ENCODE data around the gene MUC13.
"Not testable (repeated sequence)": the region's sequence is repeated elsewhere in the genome, so short reads cannot be mapped to it uniquely, and the experiment has no call there.

MUC13 gene

DNA sequence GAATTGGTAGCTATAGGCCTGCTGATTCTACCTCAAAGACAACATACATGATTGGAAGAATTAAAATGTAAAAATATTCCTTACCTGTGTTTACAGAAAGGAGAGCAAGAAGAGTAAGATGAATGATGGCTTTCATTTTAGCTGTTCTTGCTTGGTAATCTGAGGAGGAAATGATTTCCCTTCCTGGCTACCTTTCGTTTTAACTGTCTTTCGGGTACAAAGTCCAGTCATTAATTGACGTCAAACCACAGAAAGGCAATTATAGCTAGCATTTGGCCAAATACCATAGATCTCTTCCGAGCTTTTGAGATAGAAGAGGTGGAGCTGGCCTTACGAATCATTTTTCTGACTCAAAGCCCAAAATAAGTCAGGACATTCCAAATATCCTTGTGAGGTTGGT is at the start of gene MUC13:
MUC13 (minus strand) TSS at position 175 of the 400 bp plus-strand sequence; CDS start at position 136, 39 bp downstream.
- no peak for DNase-seq

DNA sequence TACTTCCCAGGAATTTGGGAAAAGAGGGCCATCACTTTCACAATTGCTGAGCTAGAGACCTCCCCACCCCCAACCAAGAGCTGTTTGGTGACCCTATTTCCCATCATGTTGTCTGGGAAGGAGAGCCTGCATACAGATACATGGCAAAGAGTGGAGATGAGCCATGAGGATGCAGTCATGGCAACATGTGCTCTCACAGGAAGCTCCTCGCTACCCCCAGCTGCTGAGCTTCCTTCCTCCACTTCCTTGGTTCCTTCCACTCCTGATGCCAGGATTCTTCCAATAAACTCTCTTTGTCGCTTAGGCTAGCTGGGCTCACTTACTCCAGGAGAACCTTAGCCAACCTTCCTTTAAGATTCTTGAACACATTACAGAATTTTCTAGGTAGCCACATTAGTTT is 48.3 kb upstream of the MUC13 start:
- DNase-seq = no peak

GRCh38 chr3:124981472-124981871 is 46.9 kb upstream of the MUC13 start:
- no peak for DNase-seq

DNA sequence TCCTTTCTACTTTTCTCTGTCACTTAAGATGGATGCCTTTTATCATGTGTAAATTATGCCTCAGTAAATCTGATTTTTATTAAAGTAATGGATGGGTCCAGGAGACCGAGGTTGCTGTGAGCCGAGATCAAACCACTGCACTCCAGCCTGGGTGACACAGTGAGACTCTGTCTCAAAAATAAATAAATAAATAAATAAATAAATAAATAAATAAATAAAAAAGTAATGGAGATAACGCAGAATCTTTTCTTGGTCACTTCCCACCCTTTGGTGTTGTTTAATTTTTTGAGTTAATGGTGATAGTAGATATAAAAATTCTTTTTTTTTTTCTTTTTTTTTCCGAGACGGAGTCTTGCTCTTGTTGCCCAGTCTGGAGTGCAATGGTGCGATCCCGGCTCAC is 44.1 kb upstream of the MUC13 start:
- no peak for DNase-seq

DNA sequence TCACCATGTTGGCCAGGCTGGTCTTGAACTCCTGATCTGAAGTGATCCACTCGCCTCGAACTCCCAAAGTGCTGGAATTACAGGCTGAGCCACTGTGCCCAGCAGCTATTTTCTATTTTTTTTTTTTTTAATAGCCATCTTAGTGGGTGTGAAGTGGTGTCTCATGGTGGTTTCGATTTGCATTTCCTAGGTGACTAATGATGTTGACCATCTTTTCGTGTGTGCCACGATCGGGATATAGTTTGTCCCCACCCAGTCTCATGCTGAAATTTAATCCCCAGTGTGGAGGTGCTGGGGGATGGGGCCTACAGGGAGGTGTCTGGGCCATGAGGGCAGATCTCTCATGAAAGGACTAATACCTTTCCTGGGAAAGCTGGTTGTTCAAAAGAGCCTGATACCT is 41.8 kb upstream of the MUC13 start:
- DNase-seq = no peak

DNA sequence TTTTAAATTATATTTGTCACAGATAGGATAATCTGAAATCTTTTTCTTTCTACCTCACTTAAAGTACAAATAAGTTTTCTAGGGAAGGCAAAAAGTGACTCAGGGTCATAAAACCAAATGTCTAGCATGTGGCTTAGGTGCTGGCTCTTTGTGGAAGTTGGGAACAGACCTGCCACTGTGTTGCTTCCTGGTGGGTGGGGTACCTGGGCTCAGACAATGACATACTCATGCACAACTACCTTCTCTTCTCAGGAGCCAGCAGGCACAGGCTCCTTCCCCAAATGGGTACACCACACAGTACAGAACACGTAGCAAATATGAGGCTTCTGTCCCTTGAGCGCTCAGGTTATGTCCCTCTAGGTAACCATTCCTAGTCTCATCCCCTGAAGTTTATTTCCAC is 40.1 kb upstream of the MUC13 start:
- no peak for DNase-seq

DNA sequence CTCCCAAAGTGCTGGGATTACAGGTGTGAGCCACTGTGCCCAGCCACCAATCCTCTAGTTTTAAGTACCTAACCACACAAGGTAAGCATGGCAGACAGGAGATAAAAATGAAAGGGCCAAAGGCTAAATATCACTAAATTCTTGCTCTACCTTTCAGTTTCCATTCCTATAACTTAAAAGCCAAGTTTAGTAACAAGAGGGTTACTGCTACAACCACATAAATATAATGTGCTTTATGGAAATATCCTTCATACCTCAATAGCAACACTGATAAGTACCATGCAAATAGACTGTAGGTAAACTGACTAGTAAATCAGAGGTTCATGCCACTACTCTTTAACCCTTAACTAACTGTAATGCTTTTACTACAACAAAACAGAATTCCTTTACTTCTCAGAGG is 38.7 kb upstream of the MUC13 start:
- no peak for DNase-seq

- DNase-seq = no peak
These were observed 37.9 kb upstream of the MUC13 start for GRCh38 chr3:124972457-124972856.

- no peak for DNase-seq
These were observed 35.6 kb upstream of the MUC13 start for GRCh38 chr3:124969963-124970722.

GRCh38 chr3:124969190-124969589 is 34.6 kb upstream of the MUC13 start:
- DNase-seq = no peak

DNA sequence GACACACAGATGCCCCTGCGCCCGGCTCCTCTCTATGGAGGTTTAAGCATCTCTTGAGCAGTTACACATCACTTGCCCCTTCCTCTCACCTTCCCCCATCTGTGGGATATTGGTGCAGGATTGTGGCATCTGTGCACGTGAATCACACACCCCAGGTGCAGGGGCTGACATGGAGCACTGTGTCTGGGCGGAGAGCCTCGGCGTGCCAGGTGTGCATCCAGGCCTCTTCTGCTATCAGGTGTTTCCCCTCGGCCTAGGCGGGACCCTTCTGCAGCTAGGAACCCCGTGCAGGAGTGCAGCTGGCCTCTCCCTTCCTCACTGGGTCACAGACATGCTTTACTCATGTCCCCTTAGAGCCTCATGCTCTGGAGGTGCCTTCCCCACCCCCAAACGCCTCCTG is 33.4 kb upstream of the MUC13 start:
- no peak for DNase-seq

DNA sequence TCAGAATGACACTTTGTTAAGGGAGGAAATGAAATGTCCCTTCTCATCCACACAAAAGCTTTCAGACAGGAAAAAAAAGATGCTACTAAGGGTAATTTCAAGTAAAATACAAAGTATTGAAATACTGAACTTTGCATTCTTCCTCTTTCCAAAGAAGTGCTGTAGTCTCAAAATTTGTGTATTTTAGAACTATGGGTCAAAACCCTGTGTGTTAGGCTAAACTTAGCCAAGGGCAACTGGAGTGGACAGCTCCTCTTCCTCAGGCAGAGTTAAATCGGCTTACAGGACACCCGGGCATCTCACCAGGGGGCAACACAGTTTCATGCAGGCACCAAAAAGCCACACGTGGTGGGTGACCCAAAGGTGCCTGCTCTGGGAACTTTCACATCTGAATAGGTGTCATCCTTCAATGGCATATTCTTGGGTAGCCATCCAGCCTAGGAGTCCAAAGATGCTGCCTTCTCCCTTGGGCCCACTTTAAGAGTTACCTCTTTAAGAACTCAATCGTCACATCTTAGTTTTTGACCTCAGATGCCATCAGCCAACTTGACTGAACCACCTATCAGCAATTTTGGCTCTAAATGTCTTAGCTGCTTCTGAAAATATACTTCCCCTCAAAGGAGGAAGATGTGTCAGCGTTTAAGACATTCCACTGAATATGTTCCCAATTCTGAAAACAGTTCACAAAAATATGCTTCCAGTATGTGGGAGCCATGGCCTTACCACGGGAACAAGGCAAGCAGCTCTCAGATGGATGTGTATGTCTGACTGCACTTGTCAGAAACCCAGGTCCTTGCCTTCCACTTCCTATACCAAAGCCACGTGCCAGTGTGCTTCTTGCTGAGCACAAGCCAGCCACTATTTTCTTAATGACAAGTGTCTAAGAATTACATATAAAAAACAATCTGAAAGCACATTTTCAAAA is 32.2 kb upstream of the MUC13 start:
- no peak for DNase-seq

DNA sequence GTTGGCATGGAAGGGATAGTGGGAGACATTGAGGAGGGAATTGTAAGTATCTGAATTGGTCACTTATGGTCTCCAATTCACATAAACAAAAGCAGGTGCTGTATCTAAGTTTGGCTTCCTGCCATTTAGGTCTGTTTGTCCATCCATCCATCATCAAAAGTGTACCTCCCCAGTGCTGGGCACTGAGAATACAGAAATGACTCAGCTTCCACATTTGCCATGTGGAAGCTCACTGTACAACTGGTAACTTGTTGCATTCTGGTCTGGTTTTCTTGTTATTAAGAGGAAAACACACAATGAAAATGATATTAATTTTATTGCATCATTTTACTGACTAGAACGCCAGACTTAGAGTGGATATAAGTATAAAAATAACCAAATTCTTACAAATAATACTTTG is 30.9 kb upstream of the MUC13 start:
- DNase-seq = no peak

- DNase-seq = no peak
These were observed 29.8 kb upstream of the MUC13 start for GRCh38 chr3:124964387-124964786.

- DNase-seq = no peak
These were observed 29.2 kb upstream of the MUC13 start for GRCh38 chr3:124963755-124964154.

DNA sequence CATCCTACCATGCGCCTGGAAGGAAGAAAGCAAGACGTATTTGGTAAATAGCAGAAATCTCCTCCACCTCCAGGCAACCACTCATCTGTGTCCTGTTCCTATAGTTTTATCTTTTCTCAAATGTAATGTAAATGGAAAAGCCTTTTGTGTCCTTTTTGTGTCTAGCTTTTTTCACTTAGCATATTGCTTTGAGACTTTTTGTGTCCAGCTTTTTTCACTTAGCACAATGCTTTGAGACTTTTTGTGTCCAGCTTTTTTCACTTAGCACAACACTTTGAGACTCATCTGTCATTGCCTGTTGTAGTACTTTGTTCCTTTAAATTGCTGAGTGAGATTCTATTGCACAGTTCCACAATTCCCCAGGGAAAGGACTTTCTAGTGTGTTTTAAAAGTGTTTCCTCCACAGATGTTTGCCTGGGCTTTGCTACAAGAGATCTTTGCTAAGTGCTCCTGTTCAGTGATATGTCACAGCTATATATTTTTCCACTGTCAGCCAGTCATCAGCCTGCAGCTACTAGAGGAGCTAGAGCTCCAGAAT is 27.9 kb upstream of the MUC13 start:
- DNase-seq = no peak

GRCh38 chr3:124960698-124961097 is 26.1 kb upstream of the MUC13 start:
- no peak for DNase-seq

DNA sequence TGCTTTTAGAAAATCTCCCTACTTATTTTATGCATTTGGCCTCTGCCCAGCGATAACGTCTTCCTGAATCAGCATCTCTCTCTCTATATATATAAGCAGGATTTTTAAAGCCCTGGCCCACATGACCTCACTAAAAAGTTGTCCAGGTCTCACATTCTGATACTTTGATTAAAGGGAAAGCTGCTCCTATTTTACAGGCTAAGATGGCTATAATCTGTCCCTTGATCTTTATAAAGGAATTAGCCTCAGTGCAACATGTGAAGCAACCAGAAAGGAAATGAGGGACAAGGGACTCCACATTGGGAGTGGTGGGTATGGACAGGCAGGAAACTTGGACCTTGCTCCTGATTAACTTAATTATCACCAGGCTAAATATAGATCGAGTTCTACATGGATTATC is 25.6 kb upstream of the MUC13 start:
- DNase-seq = no peak

DNA sequence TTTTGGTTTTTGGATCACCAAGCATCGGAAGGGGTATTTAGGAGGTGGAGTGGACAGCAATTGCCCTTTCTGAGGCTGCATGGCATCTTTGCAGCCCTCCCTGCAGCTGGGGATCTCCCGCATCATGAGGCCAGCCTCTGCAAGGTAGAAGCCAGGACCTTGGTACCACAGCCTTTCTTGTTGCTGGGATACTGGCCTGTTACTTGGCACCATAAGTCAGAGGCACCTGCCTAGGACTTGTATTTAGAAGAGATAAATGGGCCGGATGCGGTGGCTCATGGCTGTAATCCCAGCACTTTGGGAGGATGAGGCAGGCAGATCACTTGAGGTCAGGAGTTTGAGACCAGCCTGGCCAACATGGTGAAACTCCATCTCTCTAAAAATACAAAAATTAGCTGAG is 23.4 kb upstream of the MUC13 start:
- not testable (repeated sequence) for DNase-seq

DNA sequence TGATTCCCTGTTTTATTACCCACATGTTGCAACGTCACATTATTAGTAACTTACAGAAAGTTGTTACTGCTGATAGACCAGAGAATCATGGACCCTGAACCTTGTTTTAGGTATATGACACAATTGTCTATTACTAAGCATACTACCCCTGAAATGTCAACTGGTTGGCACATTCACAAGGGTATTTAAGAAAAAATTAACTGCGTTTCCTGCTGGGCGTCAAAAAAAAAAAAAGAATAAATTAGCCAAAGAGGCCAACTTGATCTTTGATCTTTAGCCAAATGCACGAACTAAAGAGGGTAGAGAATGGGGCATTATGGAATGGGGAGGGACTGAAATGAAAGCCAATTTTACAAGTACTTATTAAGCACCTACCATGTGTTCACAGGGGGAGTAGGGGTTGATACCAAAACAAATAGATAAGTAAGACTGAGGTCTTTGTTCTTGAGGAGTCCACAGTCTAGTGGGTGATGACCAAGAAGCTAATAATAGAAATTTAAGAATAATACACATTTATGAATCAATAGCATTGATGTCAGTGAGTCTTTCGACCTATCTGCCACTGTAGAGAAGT is 17.8 kb upstream of the MUC13 start:
- DNase-seq = no peak

GRCh38 chr3:124951511-124952281 is 17.1 kb upstream of the MUC13 start:
- no peak for DNase-seq

GRCh38 chr3:124950026-124950425 is 15.5 kb upstream of the MUC13 start:
- DNase-seq = no peak

DNA sequence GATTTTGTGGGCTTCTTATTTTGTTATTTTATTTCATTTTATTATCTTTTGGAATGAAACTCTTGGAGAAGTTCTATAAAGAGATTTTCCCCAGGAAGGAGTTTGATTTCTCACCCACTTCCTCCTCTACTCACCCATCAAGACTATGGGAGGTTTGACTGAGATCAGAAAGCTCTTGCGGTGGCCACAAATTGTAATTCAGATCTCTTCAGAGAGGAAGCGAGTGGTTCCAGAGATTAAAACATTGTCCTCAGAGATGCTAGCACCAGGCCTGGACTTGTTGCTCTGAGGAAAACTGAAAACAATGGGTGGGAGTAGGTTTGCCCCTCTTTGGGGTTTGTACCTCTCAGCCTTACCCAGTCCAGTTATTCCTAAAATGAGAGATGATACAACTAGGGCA is 8.1 kb upstream of the MUC13 start:
- no peak for DNase-seq

Measured in NCI-H1417 treated with DMSO at 0.1 percent for 48 hours (cell line).